ENCODE data around the gene ANXA11. TPM values are rescaled to one million over a fixed set of nuclear protein-coding genes. Genes with fewer than 3 reads are reported as not detected.
A peak's percentile ranks its signal among the peaks of the same experiment; 100 is the strongest.

Gene ANXA11
- total RNA-seq, 4 donors from 2014 or later: 77.5 to 106 (median 90.8) TPM

DNA sequence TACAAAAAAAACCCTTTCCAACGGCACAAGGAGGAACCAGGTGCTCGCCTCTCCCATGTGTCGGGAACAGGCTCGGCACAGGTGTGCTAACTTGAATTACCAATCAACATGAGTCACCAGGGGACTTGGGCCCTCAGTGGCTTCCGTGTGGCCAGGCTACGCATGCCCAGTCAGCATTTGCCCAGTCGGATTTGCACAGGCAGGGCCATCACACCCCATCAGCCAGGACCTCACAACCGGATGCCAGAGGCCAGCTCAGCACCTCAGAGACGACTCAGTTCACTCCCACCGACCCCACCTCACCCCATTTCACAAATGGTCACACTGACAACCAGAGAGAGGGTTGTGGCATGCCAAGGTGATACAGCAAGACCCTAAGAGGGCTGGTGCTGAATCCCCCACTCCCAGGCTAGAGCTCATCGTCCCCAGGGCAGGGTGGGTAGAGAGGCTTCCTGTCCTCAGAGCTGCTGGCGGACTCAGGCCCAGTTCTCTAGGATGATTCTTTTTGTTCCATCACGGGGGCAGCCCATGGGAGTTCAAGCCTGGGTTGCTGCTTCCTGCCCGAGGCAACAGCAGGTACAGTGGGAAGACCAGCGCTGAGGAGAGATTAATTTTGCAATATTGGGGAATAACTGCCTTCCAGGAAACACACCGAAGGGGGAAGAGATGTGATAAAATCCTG lies 13.6 kb downstream of the ANXA11 start:
- no peaks in the 10 kb centered on the region for H3K27me3 ChIP-seq
- intact Hi-C loops (cut with DNase I): no loop called here
- no peak overlapping the region for H3K27ac ChIP-seq
- no peak for DNase-seq
- no peaks in the 10 kb centered on the region for H3K36me3 ChIP-seq
- H3K4me1 ChIP-seq: peaks cover 30 to 46% of the 10 kb centered on the region in 2 donors
- no peak for TF ChIP-seq POLR2A (IDR thresholded peaks at IDR 0.05)
- TF ChIP-seq, protein P1, sequence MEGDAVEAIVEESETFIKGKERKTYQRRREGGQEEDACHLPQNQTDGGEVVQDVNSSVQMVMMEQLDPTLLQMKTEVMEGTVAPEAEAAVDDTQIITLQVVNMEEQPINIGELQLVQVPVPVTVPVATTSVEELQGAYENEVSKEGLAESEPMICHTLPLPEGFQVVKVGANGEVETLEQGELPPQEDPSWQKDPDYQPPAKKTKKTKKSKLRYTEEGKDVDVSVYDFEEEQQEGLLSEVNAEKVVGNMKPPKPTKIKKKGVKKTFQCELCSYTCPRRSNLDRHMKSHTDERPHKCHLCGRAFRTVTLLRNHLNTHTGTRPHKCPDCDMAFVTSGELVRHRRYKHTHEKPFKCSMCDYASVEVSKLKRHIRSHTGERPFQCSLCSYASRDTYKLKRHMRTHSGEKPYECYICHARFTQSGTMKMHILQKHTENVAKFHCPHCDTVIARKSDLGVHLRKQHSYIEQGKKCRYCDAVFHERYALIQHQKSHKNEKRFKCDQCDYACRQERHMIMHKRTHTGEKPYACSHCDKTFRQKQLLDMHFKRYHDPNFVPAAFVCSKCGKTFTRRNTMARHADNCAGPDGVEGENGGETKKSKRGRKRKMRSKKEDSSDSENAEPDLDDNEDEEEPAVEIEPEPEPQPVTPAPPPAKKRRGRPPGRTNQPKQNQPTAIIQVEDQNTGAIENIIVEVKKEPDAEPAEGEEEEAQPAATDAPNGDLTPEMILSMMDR (IDR thresholded peaks at IDR 0.05): no peak
- H3K9me3 ChIP-seq: no peaks in the 10 kb centered on the region
- 75 to 81% methylated on average over 16 of the region's 16 CpGs for WGBS, 2 donors
- no peak overlapping the region for H3K4me3 ChIP-seq (replicated peaks in 1 of 3)

DNA sequence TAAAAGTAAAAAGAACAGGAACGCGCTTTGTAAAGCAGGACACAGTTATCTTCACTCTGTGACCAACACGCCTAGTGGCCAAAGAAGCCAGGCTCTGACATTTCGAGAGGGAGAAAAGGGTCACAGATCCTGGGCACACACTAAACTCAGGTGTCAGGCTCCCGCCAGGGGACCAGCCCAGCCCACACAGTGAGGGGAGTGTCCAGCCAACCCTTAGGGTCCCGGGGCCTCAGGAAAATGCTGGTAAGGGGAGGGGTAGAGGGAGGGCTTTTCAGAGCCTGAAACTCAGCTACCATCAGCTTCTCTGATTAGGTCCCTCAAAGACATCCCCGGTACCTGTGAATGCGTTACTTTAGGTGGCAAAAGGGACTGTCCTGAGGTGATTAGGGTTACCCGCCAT lies 16.6 kb downstream of the ANXA11 start:
- no peaks in the 10 kb centered on the region for H3K9me3 ChIP-seq
- intact Hi-C loops (cut with DNase I): no loop called here
- H3K4me3 ChIP-seq (replicated peaks in 1 of 3): no peak overlapping the region
- H3K27ac ChIP-seq: no peak overlapping the region
- no peaks in the 10 kb centered on the region for H3K27me3 ChIP-seq
- peaks cover 20 to 48% of the 10 kb centered on the region in 2 donors for H3K4me1 ChIP-seq
- TF ChIP-seq POLR2A (IDR thresholded peaks at IDR 0.05): no peak
- TF ChIP-seq, protein P1 (IDR thresholded peaks at IDR 0.05): no peak
- H3K36me3 ChIP-seq: no peaks in the 10 kb centered on the region
- DNase-seq: no peak
- 90 to 93% methylated on average over 9 of the region's 9 CpGs for WGBS, 2 donors

DNA sequence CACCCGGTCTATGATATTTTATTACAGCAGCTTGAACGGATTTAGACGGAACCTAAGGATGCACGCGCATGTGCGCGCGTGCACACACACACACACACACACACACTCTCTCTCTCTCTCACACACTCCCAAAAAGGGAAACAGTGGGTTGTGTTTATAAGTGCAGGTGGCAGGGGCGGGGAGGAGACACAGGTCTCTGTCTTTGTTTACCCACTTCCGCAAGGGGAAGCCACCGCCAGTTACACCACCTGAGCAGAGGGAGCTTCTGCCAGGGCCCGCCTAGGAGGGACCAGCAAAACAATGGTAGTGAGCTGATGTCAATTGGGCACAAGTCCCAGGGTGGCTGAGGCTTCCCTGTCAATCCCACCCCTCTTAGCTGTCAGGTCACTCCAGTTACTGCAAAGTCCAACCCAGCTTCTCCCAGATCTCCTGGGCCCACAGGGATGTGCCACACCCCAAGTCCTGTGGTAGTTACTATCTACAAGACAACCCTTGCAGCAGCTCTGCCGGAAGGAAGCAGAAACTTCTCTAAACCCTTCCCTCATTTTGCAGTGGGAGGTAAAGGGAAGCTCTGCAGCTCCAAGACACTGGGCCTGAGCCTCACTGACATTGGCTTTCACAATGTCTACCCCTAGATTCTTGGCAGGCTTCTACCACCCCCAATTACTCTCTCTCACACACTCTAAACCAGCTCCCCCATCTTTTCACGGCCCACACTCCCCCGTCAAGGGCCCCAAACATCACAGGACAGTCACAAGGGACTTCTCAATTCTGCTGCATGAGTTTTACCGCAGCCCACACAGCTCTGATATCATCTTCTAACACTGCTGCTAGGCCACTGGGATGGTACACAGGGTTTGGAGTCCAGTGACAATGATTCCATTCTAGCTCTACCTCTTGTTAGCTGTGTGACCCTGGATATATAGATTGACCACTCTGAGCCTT lies 17.6 kb downstream of the ANXA11 start:
- no peak for TF ChIP-seq POLR2A (IDR thresholded peaks at IDR 0.05)
- TF ChIP-seq, protein P1 (IDR thresholded peaks at IDR 0.05): no peak
- Histone ChIP-seq H3K4me1 (peaks cover 27 to 57% of the 10 kb centered on the region in 2 donors), H3K27me3 (no peaks in the 10 kb centered on the region), H3K4me3 (replicated peaks in 1 of 3) (no peak overlapping the region), H3K9me3 (no peaks in the 10 kb centered on the region), H3K27ac (no peak overlapping the region), H3K36me3 (no peaks in the 10 kb centered on the region)
- DNase-seq: peak in 1 of 2 donors; percentile 21
- 74 to 78% methylated on average over 14 to 16 of the region's 16 CpGs for WGBS, 2 donors
- intact Hi-C loops (cut with DNase I): no loop called here

DNA sequence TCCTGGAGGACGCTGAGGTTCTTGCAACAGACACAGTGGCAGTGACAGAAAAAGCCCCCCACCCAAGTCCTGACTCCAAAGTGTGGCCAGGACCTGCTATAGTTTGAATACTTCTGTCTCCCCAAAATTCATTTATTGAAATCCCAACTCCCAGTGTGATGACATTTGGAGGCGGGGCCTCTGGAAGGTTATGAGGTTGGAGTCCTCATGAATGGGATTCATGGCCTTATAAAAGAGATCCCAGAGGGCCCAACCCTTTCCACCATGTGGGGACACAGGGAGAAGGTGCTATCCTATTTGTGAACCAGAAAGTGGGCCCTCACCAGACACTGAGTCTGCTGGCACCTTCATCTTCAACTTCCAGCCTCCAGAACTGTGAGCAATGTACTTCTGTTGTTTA lies 18.3 kb downstream of the ANXA11 start:
- H3K27ac ChIP-seq: no peak overlapping the region

More for the DNA sequence above, 18.3 kb downstream of the ANXA11 start:
- DNase-seq: no peak
- peaks cover 27 to 57% of the 10 kb centered on the region in 2 donors for H3K4me1 ChIP-seq
- H3K27me3 ChIP-seq: no peaks in the 10 kb centered on the region
- WGBS, 2 donors: 94 to 96% methylated on average over 2 of the region's 2 CpGs
- no peaks in the 10 kb centered on the region for H3K9me3 ChIP-seq
- TF ChIP-seq, protein P1 (IDR thresholded peaks at IDR 0.05): no peak
- no peak for TF ChIP-seq POLR2A (IDR thresholded peaks at IDR 0.05)
- intact Hi-C loops (cut with DNase I): no loop called here
- H3K4me3 ChIP-seq (replicated peaks in 1 of 3): no peak overlapping the region
- H3K36me3 ChIP-seq: no peaks in the 10 kb centered on the region

Measured in thyroid gland (tissue), 4 donors.